Stimulated activated naive CD8-positive, alpha-beta T cell treated with anti-CD3 and anti-CD28 coated beads, Interleukin-15, Interleukin-2, amounts not matched to agents 100 ng/mL and 50 ng/mL, for 24 hours (primary cell): ENCODE data around the gene GRIN2B.

Experiments used
- H3K27ac Mint-ChIP-seq: one replicate; pipeline ENCODE4 v1.8.0; 2021; ENCODE audit warnings: mild to moderate bottlenecking, mixed read lengths
- H3K27me3 Mint-ChIP-seq: one replicate; pipeline ENCODE4 v1.8.0; 2021; ENCODE audit warnings: mixed read lengths
- H3K36me3 Mint-ChIP-seq: one replicate; pipeline ENCODE4 v1.8.0; 2021; ENCODE audit warnings: low read depth, mixed read lengths
- H3K4me1 Mint-ChIP-seq: one replicate; pipeline ENCODE4 v1.8.0; 2021; ENCODE audit warnings: low read depth, mixed read lengths
- H3K4me3 Mint-ChIP-seq: one replicate; pipeline ENCODE4 v1.8.0; 2021; ENCODE audit warnings: mild to moderate bottlenecking, mixed read lengths
- H3K9me3 Mint-ChIP-seq: one replicate; pipeline ENCODE4 v1.8.0; 2021; ENCODE audit warnings: mixed read lengths

The GRIN2B gene

DNA sequence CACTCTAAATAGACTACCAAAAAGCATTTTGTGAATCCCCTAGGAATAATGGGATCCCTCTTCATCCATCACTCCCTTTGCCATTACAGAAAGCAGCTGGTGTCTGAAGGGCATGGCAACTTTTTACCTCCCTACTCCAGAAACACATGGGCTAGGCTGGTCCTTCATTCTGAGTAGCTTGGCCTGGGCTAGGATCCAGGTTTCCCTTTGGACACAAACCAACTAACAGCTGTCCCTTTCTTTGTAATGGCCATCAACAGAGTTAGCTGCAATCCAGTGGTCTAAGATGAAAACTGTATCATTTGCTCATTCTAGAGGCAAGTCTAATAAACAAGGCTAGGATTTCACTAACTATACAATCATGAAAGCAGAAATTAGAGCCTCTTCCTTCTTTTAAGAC lies 7.4 kb downstream of the GRIN2B start:
- no peaks in the 10 kb centered on the region for H3K4me1 Mint-ChIP-seq
- no peaks in the 10 kb centered on the region for H3K9me3 Mint-ChIP-seq
- no peak overlapping the region for H3K27ac Mint-ChIP-seq
- H3K4me3 Mint-ChIP-seq = no peak overlapping the region
- H3K27me3 Mint-ChIP-seq = peaks cover 48% of the 10 kb centered on the region
- H3K36me3 Mint-ChIP-seq = no peaks in the 10 kb centered on the region

DNA sequence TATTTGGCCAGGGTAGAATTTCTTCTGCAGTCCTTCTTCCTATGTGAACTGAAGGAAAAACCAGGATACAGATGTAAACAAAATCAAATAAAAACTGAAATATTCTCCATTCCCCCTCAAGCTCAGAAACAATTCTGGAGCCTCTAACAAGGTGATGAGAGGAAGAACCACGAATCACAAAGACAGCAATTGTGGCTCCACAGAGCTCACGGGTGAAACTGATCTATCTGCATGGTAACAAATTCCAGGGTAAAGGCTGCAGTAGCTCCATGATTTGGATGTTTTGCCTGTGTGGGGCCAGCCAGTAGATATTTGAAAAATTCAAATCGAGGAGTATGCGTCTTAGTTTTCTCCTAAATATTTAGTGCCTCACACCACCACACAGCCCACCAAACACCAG lies 10.6 kb downstream of the GRIN2B start:
- no peaks in the 10 kb centered on the region for H3K4me1 Mint-ChIP-seq
- no peaks in the 10 kb centered on the region for H3K9me3 Mint-ChIP-seq
- no peaks in the 10 kb centered on the region for H3K36me3 Mint-ChIP-seq
- H3K4me3 Mint-ChIP-seq = no peak overlapping the region
- H3K27ac Mint-ChIP-seq = no peak overlapping the region
- peaks cover 28% of the 10 kb centered on the region for H3K27me3 Mint-ChIP-seq

DNA sequence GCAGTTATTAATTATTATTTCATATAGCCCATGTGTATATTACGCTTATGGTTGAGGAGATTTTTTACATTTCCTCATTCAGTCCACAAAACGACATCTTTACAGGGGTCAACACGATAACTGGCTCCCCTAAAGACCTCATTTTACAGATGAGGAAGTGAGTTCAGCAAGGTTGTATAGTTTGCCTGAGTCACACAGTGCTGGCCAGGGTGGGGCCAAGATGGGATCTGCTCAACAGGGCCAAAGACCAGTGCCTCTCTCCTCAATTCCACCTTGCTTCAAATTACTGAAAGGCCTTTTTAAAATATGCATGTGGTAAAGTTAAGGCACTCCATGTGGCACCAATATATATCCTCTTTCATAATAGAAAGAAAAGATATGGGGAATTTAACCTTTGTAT lies 13.1 kb downstream of the GRIN2B start:
- H3K36me3 Mint-ChIP-seq = no peaks in the 10 kb centered on the region
- no peaks in the 10 kb centered on the region for H3K4me1 Mint-ChIP-seq
- H3K4me3 Mint-ChIP-seq = no peak overlapping the region
- peaks cover 21% of the 10 kb centered on the region for H3K27me3 Mint-ChIP-seq
- H3K9me3 Mint-ChIP-seq = no peaks in the 10 kb centered on the region
- no peak overlapping the region for H3K27ac Mint-ChIP-seq

DNA sequence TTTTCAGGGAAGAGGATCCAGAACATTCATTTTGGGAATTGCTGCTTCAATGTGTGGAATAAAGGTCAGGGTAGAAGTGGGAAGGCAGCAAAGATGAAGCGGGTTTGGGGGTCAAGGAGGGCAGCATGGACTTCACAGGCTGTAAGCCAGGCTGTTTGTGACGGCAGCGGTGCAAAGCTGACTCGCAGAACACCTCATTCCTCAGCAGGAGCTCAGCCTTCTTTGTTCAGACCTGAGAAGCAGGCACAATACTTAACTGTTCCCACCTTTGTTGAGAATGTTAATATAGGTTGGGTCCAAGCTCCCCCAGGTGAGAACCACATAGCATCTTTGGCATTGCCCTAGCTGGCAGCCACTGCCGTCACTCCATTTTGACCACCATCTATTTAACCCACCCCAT lies 16.7 kb downstream of the GRIN2B start:
- Mint-ChIP-seq H3K4me3 (no peak overlapping the region), H3K36me3 (no peaks in the 10 kb centered on the region), H3K9me3 (no peaks in the 10 kb centered on the region), H3K4me1 (no peaks in the 10 kb centered on the region), H3K27me3 (peaks cover 22% of the 10 kb centered on the region), H3K27ac (no peak overlapping the region)

DNA sequence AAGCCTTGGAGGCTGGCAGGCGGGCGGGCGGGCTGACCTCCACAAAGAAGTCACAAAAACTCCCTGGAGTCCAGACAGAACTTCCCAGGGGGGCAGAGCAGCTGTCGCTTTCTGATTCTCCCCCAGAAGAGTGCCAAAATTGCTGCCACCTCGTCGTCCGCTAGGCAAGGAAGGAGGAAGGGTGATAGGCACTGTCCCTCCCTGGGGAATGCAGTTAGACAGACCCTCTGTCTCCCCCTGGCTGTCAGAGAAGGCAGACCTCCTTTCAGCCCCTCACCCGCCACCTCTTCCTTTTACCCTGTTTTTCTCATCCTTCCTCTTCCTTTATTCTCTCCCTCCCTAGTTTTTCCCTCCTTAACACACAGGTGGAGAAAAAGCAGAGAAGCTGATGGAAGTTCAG lies 18.7 kb downstream of the GRIN2B start:
- Mint-ChIP-seq H3K27ac (no peak overlapping the region), H3K27me3 (peaks cover 36% of the 10 kb centered on the region)

DNA sequence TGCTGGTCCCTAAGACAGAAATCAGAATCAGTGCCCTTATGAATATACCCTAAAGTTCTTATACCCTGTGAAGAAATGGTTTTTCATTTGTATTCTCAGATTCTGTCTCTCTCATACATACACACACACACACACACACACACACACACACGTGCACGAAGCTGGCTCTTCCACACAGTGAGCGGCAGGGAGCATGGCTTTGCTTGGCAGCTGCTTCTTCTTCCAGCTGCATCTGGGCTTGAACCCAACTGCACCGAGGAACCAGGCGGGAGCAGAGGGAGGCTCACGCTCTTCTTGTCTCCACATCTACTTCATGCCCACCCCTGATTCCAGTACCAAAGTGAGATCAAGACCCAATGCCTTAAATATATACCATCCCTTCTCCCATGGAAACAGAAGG lies 19.4 kb downstream of the GRIN2B start:
- Mint-ChIP-seq H3K9me3 (no peaks in the 10 kb centered on the region), H3K27ac (no peak overlapping the region), H3K4me1 (no peaks in the 10 kb centered on the region), H3K36me3 (no peaks in the 10 kb centered on the region), H3K27me3 (peaks cover 36% of the 10 kb centered on the region), H3K4me3 (no peak overlapping the region)

More for the DNA sequence above, 18.7 kb downstream of the GRIN2B start:
- H3K4me1 Mint-ChIP-seq = no peaks in the 10 kb centered on the region
- no peaks in the 10 kb centered on the region for H3K36me3 Mint-ChIP-seq
- H3K9me3 Mint-ChIP-seq = no peaks in the 10 kb centered on the region
- H3K4me3 Mint-ChIP-seq = no peak overlapping the region

DNA sequence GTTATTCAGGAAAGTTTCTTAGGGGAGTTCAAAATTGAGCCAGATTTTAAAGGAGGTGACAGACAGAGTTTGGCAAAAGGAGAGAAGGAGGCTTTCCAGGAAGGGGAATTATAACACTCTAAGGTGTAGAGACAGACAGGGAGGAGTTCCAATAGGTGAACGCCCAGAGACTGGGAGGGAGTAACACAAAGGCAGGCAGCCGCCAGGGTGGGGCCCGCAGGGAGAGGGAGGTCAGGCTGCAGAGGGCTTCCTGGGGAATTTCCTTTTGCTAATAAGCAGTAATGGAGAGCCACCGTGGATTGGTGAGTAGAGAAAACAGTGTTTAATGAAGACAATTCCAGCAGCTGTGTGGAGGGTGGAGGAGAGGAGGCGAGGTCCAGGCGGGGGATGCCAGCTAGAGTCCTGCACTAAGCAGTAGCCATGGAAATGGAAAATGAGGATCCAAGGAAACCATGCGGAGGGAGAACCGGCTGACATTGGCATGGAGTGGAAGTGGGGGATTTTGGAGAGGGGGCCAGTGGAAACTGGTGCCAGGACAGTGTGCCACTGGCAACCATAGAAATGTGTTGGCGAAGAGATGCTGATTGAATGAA lies 22.2 kb downstream of the GRIN2B start:
- Mint-ChIP-seq H3K9me3 (no peaks in the 10 kb centered on the region), H3K27me3 (peaks cover 36% of the 10 kb centered on the region), H3K36me3 (no peaks in the 10 kb centered on the region), H3K27ac (no peak overlapping the region), H3K4me1 (no peaks in the 10 kb centered on the region), H3K4me3 (no peak overlapping the region)

DNA sequence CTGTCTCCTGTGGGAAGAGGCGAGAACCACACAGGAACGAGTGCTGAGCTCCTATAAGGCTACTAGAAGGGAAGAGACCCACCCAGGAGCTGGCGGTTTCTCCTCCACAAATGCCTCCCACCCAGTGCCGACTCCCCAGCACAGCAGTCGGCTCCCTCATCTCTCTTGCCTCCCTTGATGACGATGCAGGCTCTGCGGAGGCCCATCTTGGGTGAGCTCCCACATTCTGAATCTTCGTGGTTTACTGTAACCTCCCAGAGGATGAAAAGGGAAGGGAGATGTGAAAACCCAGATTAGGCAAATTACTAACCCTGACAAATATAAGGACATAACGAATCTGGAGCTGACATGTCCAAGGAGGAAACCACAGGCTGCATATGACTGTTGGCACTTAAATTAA lies 23.8 kb downstream of the GRIN2B start:
- Mint-ChIP-seq H3K27ac (no peak overlapping the region), H3K4me1 (no peaks in the 10 kb centered on the region), H3K9me3 (no peaks in the 10 kb centered on the region), H3K27me3 (peaks cover 30% of the 10 kb centered on the region), H3K36me3 (no peaks in the 10 kb centered on the region), H3K4me3 (no peak overlapping the region)

DNA sequence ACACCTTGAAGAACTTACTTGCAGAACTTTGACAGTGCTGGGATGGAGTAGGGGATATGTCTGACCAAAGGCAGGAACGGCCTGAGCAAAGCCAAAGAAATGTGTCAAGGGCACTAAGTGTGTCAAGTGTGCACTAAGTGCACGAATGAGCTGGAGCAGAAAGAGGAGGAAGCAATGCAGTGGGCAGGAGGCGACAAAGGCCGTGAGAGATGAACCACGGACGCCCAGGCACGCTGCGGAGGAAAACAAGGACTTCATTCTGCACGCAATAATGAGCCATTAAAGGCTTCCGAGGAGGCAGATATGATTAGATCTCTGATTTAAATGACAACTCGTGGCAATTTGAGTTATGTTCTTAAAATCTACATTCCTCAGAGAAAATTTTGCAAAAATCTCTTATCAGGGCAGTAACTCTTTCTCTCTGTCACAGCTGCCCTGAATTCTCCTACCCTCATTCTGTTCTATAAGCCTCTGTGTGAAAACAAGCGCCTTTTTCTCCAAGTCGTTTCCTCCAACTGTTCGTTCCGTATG lies 25.3 kb downstream of the GRIN2B start:
- H3K27me3 Mint-ChIP-seq = peaks cover 29% of the 10 kb centered on the region
- H3K4me3 Mint-ChIP-seq = no peak overlapping the region
- H3K36me3 Mint-ChIP-seq = no peaks in the 10 kb centered on the region
- H3K9me3 Mint-ChIP-seq = no peaks in the 10 kb centered on the region
- H3K27ac Mint-ChIP-seq = no peak overlapping the region
- H3K4me1 Mint-ChIP-seq = no peaks in the 10 kb centered on the region

DNA sequence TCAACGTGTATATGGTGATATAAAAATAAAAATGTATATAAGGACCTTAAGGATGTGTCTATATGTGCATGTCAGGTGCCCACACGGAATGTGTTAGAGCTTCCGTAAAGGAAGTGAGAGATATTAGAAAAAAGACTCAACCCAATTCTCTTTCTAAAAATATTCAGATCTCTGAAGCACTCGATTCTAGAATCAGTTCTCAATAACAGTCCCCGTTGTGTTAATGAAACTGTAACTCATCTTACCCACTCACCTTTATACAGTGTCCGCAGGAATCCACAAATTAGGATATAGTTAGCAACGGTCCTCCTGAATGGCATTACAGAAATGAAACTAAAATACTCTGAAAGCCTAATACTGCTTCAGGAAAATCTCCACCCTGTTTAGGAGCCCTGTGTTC lies 29.3 kb downstream of the GRIN2B start:
- H3K27ac Mint-ChIP-seq = no peak overlapping the region
- peaks cover 12% of the 10 kb centered on the region for H3K27me3 Mint-ChIP-seq
- H3K4me3 Mint-ChIP-seq = no peak overlapping the region
- H3K4me1 Mint-ChIP-seq = no peaks in the 10 kb centered on the region
- H3K36me3 Mint-ChIP-seq = no peaks in the 10 kb centered on the region
- no peaks in the 10 kb centered on the region for H3K9me3 Mint-ChIP-seq

DNA sequence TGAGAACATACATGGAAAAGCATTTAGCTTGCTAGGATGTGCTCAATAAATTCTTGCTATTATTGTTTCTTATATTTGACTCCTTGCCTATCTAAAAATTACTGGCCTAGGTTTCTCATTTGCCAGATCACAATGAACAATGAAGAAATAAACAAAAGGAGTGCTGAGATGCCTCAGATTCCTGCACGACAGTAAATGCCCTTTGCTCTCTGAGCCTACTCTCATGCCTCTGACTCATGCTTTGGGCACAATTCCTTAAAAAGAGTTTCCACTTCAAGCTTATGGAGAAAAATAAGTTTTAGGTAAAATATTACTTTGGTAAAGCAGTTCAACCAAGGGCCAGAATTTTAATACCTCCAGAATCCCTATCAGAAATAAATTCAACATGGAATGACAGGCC lies 30.9 kb downstream of the GRIN2B start:
- Mint-ChIP-seq H3K4me1 (no peaks in the 10 kb centered on the region), H3K27ac (no peak overlapping the region), H3K9me3 (no peaks in the 10 kb centered on the region), H3K36me3 (no peaks in the 10 kb centered on the region), H3K4me3 (no peak overlapping the region), H3K27me3 (peaks cover 11% of the 10 kb centered on the region)

DNA sequence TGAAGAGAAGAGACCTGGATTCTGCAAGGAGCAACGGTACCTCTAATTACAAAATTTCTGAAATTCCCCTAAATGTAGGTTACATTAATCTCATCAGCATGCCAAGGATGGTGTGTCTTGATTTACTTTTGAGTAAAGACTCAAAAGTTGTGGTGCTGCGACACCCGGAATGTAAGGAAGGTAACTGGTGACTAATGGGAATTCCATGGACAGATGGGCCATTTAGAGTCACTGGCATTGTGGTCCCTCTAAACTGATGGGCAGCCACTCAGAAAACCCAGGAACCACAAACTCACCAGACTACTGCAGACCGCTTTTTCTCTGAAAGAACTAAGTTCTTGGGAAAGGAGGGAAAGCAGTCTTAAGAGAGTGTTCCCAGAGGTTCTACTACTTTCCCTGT lies 32.8 kb downstream of the GRIN2B start:
- Mint-ChIP-seq H3K27ac (no peak overlapping the region), H3K27me3 (peaks cover 15% of the 10 kb centered on the region), H3K4me3 (no peak overlapping the region), H3K9me3 (no peaks in the 10 kb centered on the region), H3K4me1 (no peaks in the 10 kb centered on the region), H3K36me3 (no peaks in the 10 kb centered on the region)

DNA sequence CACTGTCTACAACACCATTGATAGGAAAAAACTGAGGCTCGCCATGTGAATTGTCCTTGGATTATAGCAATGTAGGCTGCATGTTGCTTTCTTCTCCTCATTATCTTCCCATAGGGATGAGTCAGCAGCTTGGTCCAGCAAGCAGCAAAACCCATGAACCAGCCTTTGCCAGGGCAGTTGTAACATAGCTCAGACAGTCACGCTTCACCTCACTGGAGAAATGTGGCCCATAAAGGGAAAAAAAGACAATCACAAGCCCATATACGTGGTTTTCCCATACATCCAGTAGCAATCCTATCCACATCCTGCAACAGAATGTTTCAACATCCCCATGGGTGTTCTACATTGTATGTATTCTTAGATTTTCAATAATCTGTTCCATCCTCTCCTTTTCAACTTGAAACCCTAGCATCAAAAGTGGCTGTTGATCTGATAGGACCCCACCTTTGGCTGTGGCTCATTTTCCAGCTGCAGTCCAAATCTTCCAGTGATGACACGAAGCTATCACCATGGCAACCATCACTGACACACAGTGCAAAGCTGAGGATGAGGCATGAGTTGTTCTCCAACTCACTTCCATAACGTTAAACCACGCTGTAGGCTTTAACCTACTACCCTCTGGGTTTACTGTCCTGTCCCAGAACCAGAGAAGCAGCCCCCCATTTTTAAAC lies 34.0 kb downstream of the GRIN2B start:
- Mint-ChIP-seq H3K4me1 (no peaks in the 10 kb centered on the region), H3K27ac (no peak overlapping the region), H3K36me3 (no peaks in the 10 kb centered on the region), H3K27me3 (peaks cover 20% of the 10 kb centered on the region), H3K4me3 (no peak overlapping the region), H3K9me3 (no peaks in the 10 kb centered on the region)

DNA sequence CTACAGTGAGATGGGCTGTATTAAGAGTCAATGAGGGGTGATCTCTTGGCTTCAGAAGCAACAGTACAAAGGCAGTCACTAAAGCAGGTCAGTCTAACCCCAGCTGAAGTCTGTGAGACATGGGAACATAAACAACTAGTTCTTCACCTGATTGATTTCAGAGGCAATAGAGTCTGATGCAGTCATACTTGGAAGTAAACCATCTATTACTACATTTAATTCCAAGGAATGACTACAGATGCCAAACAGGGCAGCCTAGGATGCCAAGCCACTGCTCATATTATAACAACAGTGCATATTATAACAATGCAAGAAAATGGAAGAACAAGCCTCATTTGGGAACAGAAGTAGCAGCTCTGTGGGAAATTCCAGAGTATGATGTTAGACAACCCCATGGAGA lies 35.8 kb downstream of the GRIN2B start:
- Mint-ChIP-seq H3K4me1 (no peaks in the 10 kb centered on the region), H3K27ac (no peak overlapping the region), H3K9me3 (no peaks in the 10 kb centered on the region), H3K27me3 (peaks cover 35% of the 10 kb centered on the region), H3K4me3 (no peak overlapping the region), H3K36me3 (no peaks in the 10 kb centered on the region)

DNA sequence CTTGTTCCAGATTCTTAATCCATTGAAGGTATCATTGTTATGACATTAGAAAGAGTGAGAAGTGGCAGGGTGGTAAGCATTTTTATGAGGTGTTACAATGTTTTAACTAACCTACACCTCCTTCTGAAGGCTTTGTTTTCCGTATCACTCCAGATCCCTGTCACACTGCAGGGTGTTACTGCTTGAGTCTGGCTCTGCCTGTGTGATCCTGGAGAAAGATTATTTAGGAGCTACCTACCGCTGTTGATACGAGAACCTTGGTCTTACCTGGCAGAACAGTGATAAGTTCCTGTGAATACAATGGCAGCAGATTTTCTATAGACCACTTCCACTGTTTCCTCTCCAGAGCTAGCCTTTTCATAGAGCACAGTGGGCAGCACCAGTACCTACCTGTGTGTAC lies 36.2 kb downstream of the GRIN2B start:
- no peaks in the 10 kb centered on the region for H3K9me3 Mint-ChIP-seq
- peaks cover 37% of the 10 kb centered on the region for H3K27me3 Mint-ChIP-seq
- H3K4me1 Mint-ChIP-seq = no peaks in the 10 kb centered on the region
- H3K27ac Mint-ChIP-seq = no peak overlapping the region
- no peak overlapping the region for H3K4me3 Mint-ChIP-seq
- H3K36me3 Mint-ChIP-seq = no peaks in the 10 kb centered on the region

DNA sequence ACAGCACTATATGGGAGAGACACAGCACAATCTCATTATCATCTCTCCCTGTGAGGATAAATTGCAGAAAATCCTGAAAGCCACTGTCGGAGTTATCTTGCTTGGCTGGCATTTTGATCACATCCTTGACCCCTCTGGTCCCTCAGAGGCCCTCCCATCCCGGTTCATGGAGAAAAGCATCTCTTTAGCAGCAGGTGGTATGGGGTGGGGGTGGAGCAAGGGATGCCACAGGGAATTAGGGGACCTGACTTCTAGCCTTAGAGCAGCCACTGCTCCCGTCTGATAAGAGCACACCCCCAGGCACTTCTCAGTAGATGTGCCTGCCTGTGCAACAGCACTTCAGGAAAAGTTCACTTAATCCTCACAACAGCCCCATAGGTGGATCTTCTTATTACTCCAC lies 38.6 kb downstream of the GRIN2B start:
- H3K36me3 Mint-ChIP-seq = no peaks in the 10 kb centered on the region
- H3K27me3 Mint-ChIP-seq = peaks cover 35% of the 10 kb centered on the region
- no peak overlapping the region for H3K4me3 Mint-ChIP-seq
- peaks cover 2% of the 10 kb centered on the region for H3K9me3 Mint-ChIP-seq
- no peak overlapping the region for H3K27ac Mint-ChIP-seq
- no peaks in the 10 kb centered on the region for H3K4me1 Mint-ChIP-seq
